ENCODE results near the gene HYAL3. TPM values are rescaled to one million over a fixed set of nuclear protein-coding genes. Genes with fewer than 3 reads are reported as not detected.

HYAL3 gene
- total and polyA plus RNA-seq, 2 of the 13 experiments (the other 11 are each of a cell fraction or from before 2014, with no cell fraction given) = 5.5 to 10.4 TPM

GRCh38 chr3:50292159-50293078 is 6.8 kb downstream of the HYAL3 start, which contains the start of gene IFRD2 (continued):
- TF ChIP-seq ZNF691 (CRISPR knock-in tag; IDR thresholded peaks at IDR 0.05; ENCODE audit: borderline replicate concordance, low read depth) (peak; percentile 50; the same call in 1 of the 2 replicates), ZFP1 (CRISPR knock-in tag; IDR thresholded peaks at IDR 0.05) (no peak; the same call in 1 of the 2 replicates), ZNF83 (CRISPR knock-in tag; IDR thresholded peaks at IDR 0.05; ENCODE audit: borderline replicate concordance) (no peak), ZHX1 (CRISPR knock-in tag; IDR thresholded peaks at IDR 0.05; ENCODE audit: low read depth) (0 out of 2 replicates have a peak, but pooled peaks have one; percentile 45), MZF1 (CRISPR knock-in tag; IDR thresholded peaks at IDR 0.05; ENCODE audit: borderline replicate concordance) (no peak; the same call in 1 of the 2 replicates), HCFC1 (IDR thresholded peaks at IDR 0.05; ENCODE audit: low read depth, low read length) (peak; percentile 100), ZNF777 (CRISPR knock-in tag; IDR thresholded peaks at IDR 0.05) (no peak), TIGD3 (CRISPR knock-in tag; IDR thresholded peaks at IDR 0.05; ENCODE audit: borderline replicate concordance) (no peak), ZNF547 (CRISPR knock-in tag; IDR thresholded peaks at IDR 0.05) (peak; percentile 63; the same call in 1 of the 2 replicates), MBNL3 (CRISPR knock-in tag; conservative IDR thresholded peaks at IDR 0.05) (no peak), FOXC1 (CRISPR knock-in tag; IDR thresholded peaks at IDR 0.05; ENCODE audit: borderline replicate concordance) (no peak; the same call in 1 of the 2 replicates), NPAS2 (CRISPR knock-in tag; IDR thresholded peaks at IDR 0.05; ENCODE audit: borderline replicate concordance) (no peak), MAZ (IDR thresholded peaks at IDR 0.05; ENCODE audit: borderline replicate concordance, low read depth, low read length) (peak; percentile 90), MAZ (CRISPR knock-in tag; IDR thresholded peaks at IDR 0.05; ENCODE audit: low read depth) (peak; percentile 97), ZNF746 (CRISPR knock-in tag; IDR thresholded peaks at IDR 0.05) (no peak), MTERF4 (CRISPR knock-in tag; IDR thresholded peaks at IDR 0.05) (0 out of 2 replicates have a peak, but pooled peaks have one; percentile 32), THRA (CRISPR knock-in tag; IDR thresholded peaks at IDR 0.05; ENCODE audit: borderline replicate concordance) (0 out of 2 replicates have a peak, but pooled peaks have one; percentile 25), ZNF558 (CRISPR knock-in tag; IDR thresholded peaks at IDR 0.05; ENCODE audit: borderline replicate concordance) (peak; percentile 64; the same call in 1 of the 2 replicates)
